Measurements from ENCODE around the gene DIO1.

- no peak for TF ChIP-seq CTCF (IDR thresholded peaks at IDR 0.05)
- no peak for TF ChIP-seq POLR2A (IDR thresholded peaks at IDR 0.05)
Measured at GRCh38 chr1:53869454-53870117, 24.4 kb upstream of the DIO1 start.
